NCI-H1048 (cell line): ENCODE measurements around the gene IDH1.
A peak's percentile ranks its signal among the peaks of the same experiment; 100 is the strongest.
"Not testable (repeated sequence)": the region's sequence is repeated elsewhere in the genome, so short reads cannot be mapped to it uniquely, and the experiment has no call there.

Experiments used
- DNase-seq: peaks from one replicate; lab custom pipeline; 2025; lab: John Stamatoyannopoulos, UW

The IDH1 gene

GRCh38 chr2:208254871-208255556, at the start of gene IDH1:
TSS of gene IDH1 (minus strand) at chr2:208255071. CDS start at chr2:208251551, 3,520 bp downstream.
- peak; percentile 80 for DNase-seq

- no peak for DNase-seq
These were observed 49.3 kb upstream of the IDH1 start for GRCh38 chr2:208304157-208304556.

GRCh38 chr2:208300847-208301618, 46.2 kb upstream of the IDH1 start:
- DNase-seq = no peak

- DNase-seq = no peak
These were observed 43.1 kb upstream of the IDH1 start for GRCh38 chr2:208297961-208298360.

GRCh38 chr2:208296610-208297009, 41.7 kb upstream of the IDH1 start:
- DNase-seq = no peak

- DNase-seq = no peak
These were observed 41.0 kb upstream of the IDH1 start for GRCh38 chr2:208295834-208296233.

GRCh38 chr2:208294482-208295024, 39.7 kb upstream of the IDH1 start:
- DNase-seq = no peak

- DNase-seq = no peak
These were observed 31.0 kb upstream of the IDH1 start for GRCh38 chr2:208285853-208286252.

GRCh38 chr2:208280933-208281332, 26.1 kb upstream of the IDH1 start:
- no peak for DNase-seq

- DNase-seq = no peak
These were observed 25.4 kb upstream of the IDH1 start for GRCh38 chr2:208280234-208280633.

- no peak for DNase-seq
These were observed 24.4 kb upstream of the IDH1 start for GRCh38 chr2:208279236-208279635.

GRCh38 chr2:208278549-208278948, 23.7 kb upstream of the IDH1 start:
- no peak for DNase-seq

GRCh38 chr2:208274748-208275147, 19.9 kb upstream of the IDH1 start:
- no peak for DNase-seq

- no peak for DNase-seq
These were observed 14.2 kb upstream of the IDH1 start for GRCh38 chr2:208269091-208269490.

- DNase-seq = no peak
These were observed 13.5 kb upstream of the IDH1 start for GRCh38 chr2:208268156-208268952.

GRCh38 chr2:208267526-208267925, 12.7 kb upstream of the IDH1 start:
- not testable (repeated sequence) for DNase-seq

- no peak for DNase-seq
These were observed 12.1 kb upstream of the IDH1 start for GRCh38 chr2:208266936-208267335.

- DNase-seq = no peak
These were observed 11.7 kb upstream of the IDH1 start for GRCh38 chr2:208266553-208266893.

GRCh38 chr2:208265801-208266552, 11.1 kb upstream of the IDH1 start, which contains the start of gene PIKFYVE:
TSS of gene PIKFYVE (plus strand) at chr2:208266255. CDS start at chr2:208271520, 5,265 bp downstream.
- peak; percentile 74 for DNase-seq

- DNase-seq = no peak
These were observed 10.5 kb upstream of the IDH1 start for GRCh38 chr2:208265371-208265800.
